Measurements from ENCODE around the gene KLF14.

KLF14 gene

DNA sequence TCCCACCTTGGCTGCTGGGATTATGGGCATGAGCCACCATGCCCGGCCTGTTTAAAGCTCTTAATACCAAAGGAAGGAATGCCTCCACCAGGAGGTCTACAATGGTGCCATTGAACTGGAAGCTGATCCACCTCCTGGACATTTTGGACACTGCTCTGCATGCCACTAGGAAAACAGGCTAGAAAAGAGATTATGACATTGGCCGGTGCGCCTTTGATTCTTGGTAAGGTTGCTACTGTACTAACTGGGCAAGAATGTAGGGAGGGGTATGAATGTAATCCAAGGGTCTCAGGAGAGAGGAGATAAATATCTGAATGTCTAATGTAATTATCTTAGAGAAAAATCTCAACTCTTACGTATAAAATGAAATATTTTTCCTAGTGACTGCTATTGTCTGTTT lies 26.0 kb downstream of the KLF14 start:
- Histone ChIP-seq H3K27me3 (ENCODE audit: control insufficient read depth, low read length) (0 out of 2 replicates have a peak, but pooled peaks cover 8% of the 10 kb centered on the region), H3K4me2 (ENCODE audit: low read length) (no peak overlapping the region), H3K4me1 (ENCODE audit: control insufficient read depth, low read length) (no peaks in the 10 kb centered on the region), H3K9me2 (replicated peaks; ENCODE audit: control insufficient read depth, low read length) (no peaks in the 10 kb centered on the region), H3K4me3 (ENCODE audit: low read length) (no peak overlapping the region), H3K9me3 (ENCODE audit: control insufficient read depth, insufficient read depth, low read length) (no peaks in the 10 kb centered on the region), H3K79me2 (ENCODE audit: control insufficient read depth, low read length) (no peaks in the 10 kb centered on the region), H3F3A (ENCODE audit: control insufficient read depth, insufficient read depth) (no peaks in the 10 kb centered on the region), H4K20me1 (ENCODE audit: control insufficient read depth, insufficient read depth, low read depth, low read length) (no peaks in the 10 kb centered on the region), H3K27ac (ENCODE audit: low read depth, low read length) (no peak overlapping the region), H3K36me3 (ENCODE audit: control insufficient read depth, low read length) (no peaks in the 10 kb centered on the region)
- TF ChIP-seq, protein P1, sequence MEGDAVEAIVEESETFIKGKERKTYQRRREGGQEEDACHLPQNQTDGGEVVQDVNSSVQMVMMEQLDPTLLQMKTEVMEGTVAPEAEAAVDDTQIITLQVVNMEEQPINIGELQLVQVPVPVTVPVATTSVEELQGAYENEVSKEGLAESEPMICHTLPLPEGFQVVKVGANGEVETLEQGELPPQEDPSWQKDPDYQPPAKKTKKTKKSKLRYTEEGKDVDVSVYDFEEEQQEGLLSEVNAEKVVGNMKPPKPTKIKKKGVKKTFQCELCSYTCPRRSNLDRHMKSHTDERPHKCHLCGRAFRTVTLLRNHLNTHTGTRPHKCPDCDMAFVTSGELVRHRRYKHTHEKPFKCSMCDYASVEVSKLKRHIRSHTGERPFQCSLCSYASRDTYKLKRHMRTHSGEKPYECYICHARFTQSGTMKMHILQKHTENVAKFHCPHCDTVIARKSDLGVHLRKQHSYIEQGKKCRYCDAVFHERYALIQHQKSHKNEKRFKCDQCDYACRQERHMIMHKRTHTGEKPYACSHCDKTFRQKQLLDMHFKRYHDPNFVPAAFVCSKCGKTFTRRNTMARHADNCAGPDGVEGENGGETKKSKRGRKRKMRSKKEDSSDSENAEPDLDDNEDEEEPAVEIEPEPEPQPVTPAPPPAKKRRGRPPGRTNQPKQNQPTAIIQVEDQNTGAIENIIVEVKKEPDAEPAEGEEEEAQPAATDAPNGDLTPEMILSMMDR (IDR thresholded peaks at IDR 0.05; ENCODE audit: low read depth, low read length, poor library complexity, severe bottlenecking), result no peak
- TF ChIP-seq EZH2phosphoT487 (IDR thresholded peaks at IDR 0.05; ENCODE audit: borderline replicate concordance, low read length), result no peak

DNA sequence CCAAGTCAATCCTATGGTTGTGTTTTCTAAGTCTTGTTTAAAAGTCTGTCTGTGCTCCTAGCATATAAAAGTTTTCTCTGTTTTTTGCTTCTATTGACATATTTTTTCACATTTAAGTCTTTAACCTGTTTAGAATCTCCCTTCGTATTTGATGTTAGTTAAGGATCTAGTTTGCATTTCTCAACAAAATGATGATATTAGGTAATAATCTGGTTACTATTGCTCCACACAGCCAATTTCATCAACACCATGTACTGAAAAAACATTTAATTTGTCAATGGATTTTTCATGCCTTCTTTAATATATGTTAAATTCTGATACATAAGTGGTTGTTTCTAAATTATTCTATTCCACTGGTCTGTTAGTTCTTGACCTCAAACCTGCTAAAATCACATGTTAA lies 30.2 kb downstream of the KLF14 start:
- no peaks in the 10 kb centered on the region for H3K79me2 ChIP-seq (ENCODE audit: control insufficient read depth, low read length)
- no peaks in the 10 kb centered on the region for H3K4me1 ChIP-seq (ENCODE audit: control insufficient read depth, low read length)
- no peaks in the 10 kb centered on the region for H3K9me2 ChIP-seq (replicated peaks; ENCODE audit: control insufficient read depth, low read length)
- H3K27ac ChIP-seq (ENCODE audit: low read depth, low read length), result no peak overlapping the region
- no peaks in the 10 kb centered on the region for H3K9me3 ChIP-seq (ENCODE audit: control insufficient read depth, insufficient read depth, low read length)
- TF ChIP-seq, protein P1 (IDR thresholded peaks at IDR 0.05; ENCODE audit: low read depth, low read length, poor library complexity, severe bottlenecking), result no peak
- no peak for TF ChIP-seq EZH2phosphoT487 (IDR thresholded peaks at IDR 0.05; ENCODE audit: borderline replicate concordance, low read length)
- H3K36me3 ChIP-seq (ENCODE audit: control insufficient read depth, low read length), result no peaks in the 10 kb centered on the region
- no peak overlapping the region for H3K4me2 ChIP-seq (ENCODE audit: low read length)
- H3F3A ChIP-seq (ENCODE audit: control insufficient read depth, insufficient read depth), result no peaks in the 10 kb centered on the region
- H3K27me3 ChIP-seq (ENCODE audit: control insufficient read depth, low read length), result 0 out of 2 replicates have a peak, but pooled peaks cover 15% of the 10 kb centered on the region
- no peaks in the 10 kb centered on the region for H4K20me1 ChIP-seq (ENCODE audit: control insufficient read depth, insufficient read depth, low read depth, low read length)
- no peak overlapping the region for H3K4me3 ChIP-seq (ENCODE audit: low read length)

DNA sequence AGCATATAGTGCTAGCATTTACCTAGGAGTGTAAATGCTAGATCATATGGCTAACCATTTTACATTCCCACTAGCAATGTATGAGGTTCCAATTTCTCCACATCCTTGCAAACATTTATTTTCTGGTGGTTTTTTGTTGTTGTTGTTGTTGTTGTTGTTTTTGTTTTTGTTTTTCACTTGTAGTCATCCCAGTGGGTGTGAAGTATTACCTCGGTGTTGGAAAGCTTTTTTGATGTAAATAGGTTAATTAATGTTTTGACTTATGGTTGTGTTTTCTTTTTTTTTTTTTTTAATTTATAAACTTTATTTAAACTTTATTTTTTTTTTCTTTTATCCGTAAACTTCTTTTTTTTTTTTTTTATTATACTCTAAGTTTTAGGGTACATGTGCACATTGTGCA lies 32.4 kb downstream of the KLF14 start:
- no peaks in the 10 kb centered on the region for H3K9me3 ChIP-seq (ENCODE audit: control insufficient read depth, insufficient read depth, low read length)
- no peak overlapping the region for H3K4me2 ChIP-seq (ENCODE audit: low read length)
- no peaks in the 10 kb centered on the region for H3K9me2 ChIP-seq (replicated peaks; ENCODE audit: control insufficient read depth, low read length)
- 0 out of 2 replicates have a peak, but pooled peaks cover 15% of the 10 kb centered on the region for H3K27me3 ChIP-seq (ENCODE audit: control insufficient read depth, low read length)
- H3K79me2 ChIP-seq (ENCODE audit: control insufficient read depth, low read length), result no peaks in the 10 kb centered on the region
- no peaks in the 10 kb centered on the region for H3F3A ChIP-seq (ENCODE audit: control insufficient read depth, insufficient read depth)
- no peak for TF ChIP-seq EZH2phosphoT487 (IDR thresholded peaks at IDR 0.05; ENCODE audit: borderline replicate concordance, low read length)
- TF ChIP-seq, protein P1 (IDR thresholded peaks at IDR 0.05; ENCODE audit: low read depth, low read length, poor library complexity, severe bottlenecking), result no peak
- no peaks in the 10 kb centered on the region for H3K36me3 ChIP-seq (ENCODE audit: control insufficient read depth, low read length)
- no peaks in the 10 kb centered on the region for H3K4me1 ChIP-seq (ENCODE audit: control insufficient read depth, low read length)
- H3K4me3 ChIP-seq (ENCODE audit: low read length), result no peak overlapping the region
- no peaks in the 10 kb centered on the region for H4K20me1 ChIP-seq (ENCODE audit: control insufficient read depth, insufficient read depth, low read depth, low read length)
- H3K27ac ChIP-seq (ENCODE audit: low read depth, low read length), result no peak overlapping the region
